HG02610 (cell line): ENCODE measurements around the gene CRAT.

ENCODE experiments used
- ATAC-seq: cut with Tn5 transposase; IDR thresholded peaks from one replicate; pipeline ENCODE4 v1.9.1; 2021; ENCODE audit warnings: mild to moderate bottlenecking, moderate library complexity; ENCODE audit not compliant: unreplicated experiment

CRAT gene

DNA sequence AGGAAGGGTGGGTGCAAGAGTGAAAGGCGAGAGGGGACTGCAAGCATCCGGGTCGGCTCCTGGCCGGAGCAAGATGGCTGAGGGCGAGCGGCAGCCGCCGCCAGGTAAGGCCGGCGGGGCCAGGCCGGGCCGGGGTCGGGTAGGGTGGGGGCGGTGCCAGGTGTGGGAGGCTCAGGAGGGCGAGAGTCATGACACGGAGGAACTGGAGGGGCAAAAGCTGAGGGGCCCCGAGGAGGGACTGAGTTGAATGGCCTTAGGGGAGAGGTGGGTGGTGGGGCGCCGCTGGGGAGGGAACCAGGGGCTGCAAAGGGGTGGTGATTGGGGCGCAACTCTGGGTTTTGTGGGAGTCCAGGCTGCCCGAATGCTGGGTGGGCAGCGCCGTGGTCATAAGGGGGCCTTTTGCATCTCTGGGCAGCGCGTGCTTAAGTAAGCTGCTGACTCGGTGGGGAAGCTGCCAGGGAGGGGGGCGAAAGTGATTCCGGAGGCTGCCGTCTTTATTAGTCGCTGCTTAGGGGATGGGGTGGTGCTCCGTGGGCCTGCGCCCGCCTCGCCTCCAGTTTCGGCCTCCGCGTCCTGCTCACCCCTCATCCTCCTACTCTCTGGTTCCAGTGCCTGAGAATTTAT lies 1.0 kb upstream of the CRAT start:
- ATAC-seq: peak; percentile 16

DNA sequence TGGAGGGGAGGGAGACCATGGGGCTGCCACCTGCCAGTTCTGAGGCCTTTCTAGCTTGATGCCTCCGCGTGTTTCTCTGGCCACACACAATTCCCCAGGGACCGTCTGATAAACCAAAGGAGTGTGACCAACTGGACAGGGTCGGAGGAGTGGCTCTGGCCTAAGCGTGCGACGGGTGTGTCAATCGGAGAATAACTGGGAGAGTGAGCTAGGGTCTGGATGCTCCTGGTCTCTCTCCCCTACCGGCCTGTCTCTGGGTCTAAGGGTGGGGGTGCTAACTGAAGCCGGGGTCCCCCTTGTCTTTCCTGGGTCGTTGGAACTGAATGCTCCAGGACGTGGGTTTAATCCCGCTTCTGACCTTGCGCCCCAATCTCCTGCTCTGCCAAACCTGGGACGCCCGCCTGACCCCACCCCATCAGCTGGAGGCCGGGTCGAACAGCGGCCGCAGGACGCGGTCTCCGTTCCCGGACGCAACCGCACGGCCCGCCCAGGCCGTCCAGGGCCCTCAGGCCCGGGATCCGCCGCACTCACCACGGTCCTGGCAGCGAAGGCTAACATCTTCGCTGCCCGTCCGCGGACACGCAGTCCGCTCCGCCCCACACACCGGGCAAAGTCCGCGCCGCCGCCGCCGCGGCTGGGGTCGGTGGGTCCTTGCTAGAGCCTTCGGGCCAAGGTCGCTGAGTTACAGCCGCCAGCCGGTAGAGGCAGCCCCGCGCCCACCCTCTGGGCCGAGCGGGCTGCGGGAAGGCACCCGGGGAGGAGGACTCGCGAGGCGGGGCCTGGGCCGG lies 447 bp downstream of the CRAT start:
- ATAC-seq: no peak

DNA sequence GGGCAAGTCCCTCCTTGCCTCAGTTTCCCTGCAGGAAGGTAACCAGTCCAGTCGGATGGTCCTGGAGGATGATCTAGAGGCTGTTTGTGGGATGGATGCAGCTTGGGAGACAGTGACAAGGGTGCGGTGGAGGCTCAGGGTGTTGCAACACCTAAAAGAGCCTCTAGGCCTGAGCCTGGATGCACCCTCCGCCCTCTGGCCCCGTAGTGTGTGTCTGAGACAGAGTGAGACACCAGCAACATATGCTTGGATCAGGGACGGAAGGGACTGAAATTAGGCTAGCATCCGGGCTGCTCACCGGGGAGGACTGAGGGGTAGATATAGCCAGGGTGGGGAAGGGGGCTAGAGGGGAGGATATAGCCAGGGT lies 1.1 kb downstream of the CRAT start:
- no peak for ATAC-seq

DNA sequence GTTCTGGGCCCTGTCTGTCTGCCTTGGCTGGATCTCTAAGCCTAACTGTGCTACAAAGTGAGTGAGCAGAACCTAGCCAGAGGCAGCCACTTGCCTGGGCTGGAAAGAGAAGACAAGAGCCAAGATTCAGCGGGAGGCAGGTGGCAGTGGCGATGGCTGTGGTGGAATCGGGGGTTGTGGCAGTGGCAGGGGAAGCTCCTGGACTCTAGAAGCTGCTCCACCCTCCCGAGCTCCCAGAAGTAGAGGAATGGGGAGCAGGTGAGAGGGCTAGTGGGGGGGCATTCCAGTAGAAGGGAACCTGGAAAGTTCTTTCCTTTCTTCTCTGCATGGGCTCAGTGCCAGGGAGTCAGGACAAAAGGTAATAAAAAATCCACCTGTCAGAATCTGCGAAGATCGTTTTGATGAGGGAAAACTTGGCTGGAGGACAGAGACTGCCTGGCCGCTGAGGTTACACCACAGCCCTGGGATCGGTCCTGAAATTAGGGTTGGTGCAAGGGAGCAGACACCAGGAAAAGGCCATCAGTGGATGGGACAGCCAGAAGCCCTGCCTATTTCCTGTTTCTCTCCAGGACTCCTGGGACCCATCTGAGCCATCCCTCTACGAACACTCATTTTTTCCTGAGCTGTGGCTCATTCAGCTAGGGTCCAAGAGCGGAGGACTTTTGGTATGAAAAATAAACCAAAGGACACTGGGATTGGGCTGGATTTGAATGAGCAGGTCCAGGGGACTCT lies 1.6 kb downstream of the CRAT start:
- ATAC-seq: no peak

DNA sequence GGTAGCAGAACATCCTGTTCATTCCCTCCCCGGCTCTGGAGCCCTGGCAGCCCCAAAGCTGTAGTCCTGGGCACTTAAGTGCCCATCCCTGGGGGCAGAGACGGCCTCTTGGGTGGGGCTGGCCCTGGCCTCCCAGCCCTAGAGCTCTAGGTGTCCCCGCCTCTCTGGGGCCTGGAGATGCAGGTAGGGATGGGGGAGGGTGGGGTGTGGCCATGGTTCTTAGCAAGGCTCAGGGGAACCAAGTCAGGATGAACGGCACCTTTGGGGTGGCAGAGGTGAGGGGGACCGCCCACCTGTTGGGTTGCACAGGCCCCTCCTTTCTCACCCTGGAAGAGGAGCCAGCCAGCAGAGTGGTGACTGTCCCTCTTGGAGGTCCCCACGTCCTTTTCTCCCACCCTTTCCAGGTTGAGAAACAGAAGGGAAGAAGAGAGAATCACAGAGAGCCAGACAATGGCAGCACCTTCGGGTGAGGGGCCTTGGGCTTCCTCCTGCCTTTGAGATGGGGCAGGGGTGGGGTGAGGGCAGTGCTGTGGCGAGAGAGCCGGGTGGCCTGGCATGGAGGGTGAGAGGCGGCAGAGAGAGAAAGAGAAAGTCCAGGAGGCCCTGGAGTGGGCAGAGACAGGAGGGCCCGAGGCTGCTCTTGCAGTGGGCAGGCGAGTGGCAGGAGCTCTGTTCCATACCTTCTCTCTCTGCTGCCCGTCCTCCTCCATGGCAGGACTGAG lies 2.3 kb downstream of the CRAT start:
- ATAC-seq: no peak

DNA sequence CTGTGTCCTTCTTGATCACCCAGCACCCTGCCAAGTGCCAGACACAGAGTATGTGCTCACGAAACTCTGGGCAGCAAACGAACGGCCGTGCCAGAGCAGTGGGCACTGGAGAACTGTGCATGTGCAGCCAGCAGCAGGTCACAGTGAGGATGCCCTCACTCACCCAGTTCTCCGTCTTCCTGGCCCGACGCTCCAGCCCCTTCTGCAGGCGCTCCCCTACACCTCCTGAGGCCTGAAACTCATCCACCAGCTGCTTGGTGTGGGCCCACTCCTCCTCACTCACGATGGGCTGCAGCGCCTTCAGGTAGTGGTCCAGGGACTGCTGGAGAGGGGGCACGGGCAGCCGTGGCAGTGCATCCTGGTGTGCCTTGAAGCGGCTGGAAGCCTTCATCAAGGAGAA lies 2.9 kb downstream of the CRAT start:
- no peak for ATAC-seq

DNA sequence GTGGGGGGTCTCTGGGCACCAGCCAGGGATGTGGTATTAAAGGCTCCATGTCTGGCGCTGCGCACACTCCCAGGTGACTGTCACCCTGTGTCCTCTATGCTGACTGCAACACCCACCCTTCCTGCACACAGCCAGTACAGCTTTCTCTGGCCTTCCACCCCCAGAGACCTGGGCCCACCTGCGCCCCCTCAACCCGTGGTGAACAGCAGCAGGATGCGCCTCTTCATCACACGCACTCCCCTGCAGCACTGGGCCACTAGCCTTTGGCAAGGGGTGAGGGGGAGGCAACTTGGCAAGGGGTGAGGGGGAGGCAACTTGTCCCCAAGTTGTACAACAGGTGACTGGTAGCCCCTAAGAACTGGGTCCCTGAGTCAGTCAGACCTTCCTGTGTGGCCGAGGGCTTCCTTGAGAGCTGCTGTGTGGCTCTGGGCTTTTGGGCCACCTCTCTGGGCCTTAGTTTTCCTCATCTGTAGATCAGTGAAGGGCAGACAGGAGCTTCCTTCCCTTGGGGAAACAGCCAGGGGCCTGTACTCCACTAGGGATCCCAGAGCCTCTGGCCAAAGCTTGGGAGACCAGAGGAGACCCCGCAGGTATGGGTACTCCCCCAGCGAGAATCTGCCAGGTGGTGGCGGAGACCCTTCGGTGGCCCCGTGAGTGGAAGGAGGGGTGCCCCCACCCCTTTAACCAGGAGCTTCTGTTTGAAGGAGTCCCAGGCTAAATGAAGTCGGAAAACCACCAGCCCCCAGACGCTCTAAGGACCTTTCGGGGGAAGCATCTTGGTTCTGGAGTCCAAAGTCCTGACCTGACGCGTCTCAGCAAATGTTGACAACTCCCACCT lies 4.5 kb downstream of the CRAT start:
- no peak for ATAC-seq

DNA sequence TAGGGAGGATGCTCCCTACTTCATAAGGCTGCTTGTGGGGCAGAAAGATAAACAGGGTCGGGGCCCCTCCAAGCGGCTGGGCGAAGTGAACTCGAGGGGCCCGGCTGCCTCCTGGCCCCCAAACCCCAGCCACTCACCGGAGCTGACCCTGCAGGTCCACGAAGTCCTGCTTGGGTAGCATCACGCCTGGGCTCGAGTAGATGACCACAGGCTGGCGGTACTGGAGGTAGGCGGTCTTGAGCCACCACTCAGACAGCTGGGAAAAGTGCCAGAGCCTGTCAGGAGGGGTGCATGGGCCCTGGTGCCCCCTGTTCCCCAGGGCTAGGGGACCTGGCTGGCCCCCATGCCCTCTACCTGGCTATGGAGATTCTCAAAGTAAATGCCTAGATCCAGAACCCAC lies 6.5 kb downstream of the CRAT start:
- no peak for ATAC-seq

DNA sequence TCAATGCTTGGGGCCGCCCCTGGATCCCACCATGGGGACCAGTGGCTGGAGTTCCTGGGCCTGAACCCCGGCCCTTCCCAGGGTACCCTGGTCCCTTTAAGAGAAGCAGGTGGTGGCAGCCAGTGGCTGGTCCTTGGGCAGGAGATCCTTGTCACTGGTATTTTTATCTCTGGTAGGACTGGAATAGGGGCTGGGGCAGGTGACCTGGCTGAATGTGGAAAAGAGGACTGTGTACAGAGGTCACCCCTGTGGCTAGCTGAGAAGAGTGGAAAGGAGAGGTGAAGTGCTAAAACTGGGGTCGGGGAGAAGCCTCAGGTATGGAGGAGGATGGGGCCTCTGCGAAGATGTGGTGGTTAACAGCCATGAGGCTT lies 7.0 kb downstream of the CRAT start:
- ATAC-seq: no peak

DNA sequence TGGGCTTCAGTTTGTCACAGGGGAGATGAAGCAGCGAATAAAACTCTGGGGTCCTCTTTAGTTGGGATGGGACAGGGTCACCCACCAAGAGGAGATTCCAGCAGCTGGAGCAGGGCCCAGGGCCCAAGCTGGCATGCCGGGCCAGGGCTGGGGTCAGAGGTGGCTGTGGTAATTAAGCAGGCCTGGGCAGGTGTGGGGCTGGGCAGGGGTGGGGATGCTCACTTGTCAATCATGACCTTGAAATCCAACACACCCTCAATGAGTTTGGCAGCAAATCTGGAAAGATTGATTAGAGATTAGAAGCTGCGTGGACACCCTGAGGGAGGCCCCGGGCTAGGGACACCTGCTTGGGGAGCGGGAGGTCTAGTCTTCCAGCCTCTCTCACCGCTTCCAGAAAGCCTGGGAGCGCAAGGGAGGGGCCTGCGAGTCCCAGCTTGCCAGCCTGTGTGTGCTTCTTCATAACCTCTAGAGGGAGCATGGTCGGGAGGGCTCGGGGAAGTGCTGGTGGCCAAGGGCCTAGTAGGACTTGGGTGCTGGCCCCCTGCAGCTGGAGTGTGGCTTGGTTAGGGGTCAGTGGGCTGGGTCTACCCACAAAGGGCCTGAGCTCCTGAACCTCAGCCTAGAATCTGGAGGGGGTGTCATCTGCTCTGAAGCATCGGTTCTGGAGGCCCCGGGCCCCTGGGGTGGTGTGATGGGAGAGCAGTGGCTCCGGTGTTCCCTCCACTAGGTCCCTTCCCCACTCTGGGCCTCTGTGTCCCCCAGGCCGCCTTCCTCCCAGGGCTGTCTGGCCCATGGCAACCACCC lies 7.6 kb downstream of the CRAT start:
- ATAC-seq: no peak

DNA sequence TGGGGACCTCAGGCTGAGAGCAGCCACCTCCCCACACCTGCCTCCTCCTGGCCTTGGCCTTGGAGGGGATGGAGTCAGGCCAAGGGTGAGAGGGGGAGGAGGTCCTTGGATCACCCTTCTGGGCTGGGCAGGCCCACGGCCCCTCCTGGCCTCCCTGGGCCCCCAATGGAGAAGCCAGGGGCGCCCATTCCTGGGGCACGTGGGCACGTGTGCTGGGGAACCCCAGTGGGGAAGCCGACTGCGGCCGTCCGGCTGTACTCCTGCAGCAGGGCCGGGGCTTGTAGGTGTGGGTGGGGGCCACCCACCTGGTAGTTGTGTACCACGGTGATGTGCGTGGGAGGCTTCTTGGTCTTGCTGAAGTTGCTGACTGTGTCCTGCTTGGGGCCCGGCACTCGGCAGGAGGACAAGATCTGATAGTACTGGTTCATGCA lies 8.5 kb downstream of the CRAT start:
- ATAC-seq: no peak

DNA sequence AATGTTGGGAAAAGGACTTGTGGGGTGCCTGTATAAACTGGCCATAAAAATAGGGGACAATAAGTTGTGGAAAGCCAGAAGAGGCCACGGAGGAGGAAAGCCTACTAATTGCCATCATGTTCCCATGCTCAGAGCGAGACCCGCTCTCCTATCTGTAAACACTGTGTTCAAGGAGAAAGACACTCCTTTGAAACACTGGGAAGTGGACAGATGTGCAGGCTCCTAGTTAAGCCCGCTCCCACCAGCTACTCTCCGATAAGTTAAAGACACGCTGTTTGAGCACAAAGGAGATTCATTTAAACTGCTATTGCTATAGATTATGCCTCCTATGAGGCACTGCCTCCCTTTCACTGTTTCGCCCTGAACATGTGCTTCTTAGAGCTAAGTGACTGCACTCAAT lies 9.3 kb downstream of the CRAT start:
- no peak for ATAC-seq

DNA sequence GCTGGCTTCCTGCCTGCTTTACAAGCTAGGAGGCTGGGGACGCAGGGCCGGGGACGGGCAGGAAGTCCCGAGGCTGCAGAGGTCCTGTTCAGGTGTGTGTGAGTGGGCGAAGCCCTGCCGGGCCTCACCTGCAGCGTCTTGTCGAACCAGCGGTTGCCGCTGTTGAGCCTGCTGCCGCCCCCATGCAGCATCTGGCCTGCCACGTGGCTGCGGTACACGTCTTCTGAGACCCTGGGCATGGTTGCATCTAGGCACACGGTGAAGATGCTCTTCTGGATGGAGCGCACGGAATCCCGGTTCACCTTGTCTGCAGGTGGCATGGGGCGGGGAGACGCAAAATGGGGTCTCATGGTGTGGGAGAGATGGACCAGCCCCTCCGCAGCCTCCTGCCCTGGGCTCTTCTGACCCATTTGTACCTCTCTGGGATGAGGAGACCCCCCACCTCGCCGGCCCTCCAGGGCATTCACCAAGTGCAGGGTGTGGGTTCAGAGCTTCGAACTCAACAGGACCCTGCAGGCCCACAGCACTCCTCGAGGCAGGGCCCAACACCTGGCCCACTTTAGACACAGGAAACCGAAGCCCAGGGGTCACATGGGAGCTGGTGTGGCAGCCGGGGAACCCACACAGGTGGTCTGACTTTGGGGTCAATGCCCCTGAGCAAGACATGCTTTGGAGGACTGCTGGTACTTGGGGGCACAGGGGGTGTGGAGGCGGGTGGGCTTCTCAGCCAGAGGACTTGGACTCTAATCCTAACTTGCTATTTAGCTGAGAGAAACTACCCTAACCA lies 10.0 kb downstream of the CRAT start:
- ATAC-seq: no peak

DNA sequence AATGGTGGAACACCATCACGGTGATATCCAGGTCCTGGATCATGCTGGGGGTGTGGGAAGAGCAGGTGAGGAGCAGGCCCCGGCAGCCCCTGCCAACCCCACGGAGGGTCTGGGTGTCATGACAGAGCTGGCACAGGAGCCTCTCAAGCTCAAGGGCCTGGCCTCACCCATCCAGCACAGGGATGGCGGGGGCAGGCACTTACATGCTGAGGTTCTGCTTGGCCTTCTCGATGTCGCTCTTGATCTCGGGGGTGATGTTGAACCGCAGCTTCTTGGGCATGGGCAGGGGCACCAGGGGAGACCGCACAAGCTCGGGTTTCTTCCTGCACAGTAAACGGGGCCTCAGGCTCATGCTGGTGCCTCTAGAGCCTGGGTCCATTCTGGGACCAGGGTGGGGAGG lies 12.3 kb downstream of the CRAT start:
- no peak for ATAC-seq

DNA sequence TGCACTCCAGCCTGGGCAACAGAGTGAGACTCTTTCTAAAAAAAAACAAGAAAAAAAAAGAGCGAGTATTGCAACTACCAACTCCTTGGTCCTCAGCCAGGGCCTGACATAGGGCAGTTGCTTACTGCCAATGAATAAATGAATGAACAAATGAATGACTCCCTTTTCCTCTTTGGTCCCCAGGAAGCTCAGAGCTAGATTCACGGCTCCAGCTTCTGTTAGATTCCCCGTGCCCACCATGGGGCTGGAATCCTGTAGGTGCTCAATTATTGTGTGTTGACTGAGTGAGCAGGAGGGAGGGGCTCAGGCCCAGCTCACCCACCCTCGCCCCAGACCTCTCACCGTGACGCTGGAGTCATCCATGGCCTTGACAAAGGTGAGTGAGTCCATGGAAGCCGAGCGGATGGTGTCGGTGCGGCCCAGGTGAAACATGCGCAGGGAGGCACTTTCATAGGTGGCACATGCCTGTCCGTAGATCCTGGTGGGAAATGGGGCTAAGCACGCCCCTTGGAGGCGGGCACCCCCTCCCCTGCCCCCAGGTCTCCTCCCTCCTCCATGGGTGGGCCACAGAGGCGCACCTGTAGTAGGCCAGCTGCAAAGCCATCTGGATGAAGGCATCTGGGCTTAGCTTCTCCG lies 12.8 kb downstream of the CRAT start:
- no peak for ATAC-seq

DNA sequence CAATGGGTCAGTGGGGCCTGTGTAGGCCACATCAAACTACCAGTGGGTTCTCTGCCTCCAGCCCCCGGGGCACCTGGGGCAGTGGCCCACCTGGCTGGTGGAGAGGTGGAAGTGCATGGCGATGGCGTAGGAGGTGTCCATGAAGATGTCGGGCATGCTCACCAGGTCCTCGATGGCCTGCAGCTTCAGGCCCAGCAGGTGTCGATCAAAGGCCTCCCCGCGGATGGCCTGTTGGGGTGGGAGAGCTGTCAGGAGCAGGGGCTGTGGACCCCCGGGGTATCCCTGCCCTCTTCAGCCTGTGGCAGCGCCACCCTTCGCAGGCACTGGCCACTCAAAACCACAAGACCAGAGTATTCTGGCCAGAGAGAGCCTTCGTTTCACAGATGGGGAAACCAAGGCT lies 14.7 kb downstream of the CRAT start:
- no peak for ATAC-seq

DNA sequence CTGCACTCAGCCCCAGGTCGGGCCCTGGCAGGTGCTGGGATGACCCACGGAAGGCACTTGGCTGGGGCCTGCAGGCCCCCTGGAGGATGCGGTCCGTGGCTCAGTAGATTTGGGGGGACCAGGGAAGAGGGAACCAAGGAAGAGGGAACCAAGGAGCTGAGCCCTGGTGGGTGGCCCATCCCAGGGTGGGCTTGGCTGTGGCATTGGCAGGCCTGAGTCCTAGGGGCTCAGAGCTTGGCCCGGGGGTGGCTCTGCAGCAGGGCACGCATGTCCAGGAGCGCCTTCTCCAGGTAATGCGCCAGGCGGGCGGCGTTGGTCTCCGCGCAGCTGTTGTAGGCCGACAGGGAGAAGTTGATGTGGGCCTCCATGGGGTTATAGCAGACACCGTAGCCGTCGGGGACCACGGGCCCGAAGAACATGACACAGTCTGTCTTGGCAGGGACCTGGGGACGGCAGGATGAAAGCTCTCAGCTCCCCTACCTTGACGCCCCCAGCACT lies 15.4 kb downstream of the CRAT start:
- ATAC-seq: no peak

DNA sequence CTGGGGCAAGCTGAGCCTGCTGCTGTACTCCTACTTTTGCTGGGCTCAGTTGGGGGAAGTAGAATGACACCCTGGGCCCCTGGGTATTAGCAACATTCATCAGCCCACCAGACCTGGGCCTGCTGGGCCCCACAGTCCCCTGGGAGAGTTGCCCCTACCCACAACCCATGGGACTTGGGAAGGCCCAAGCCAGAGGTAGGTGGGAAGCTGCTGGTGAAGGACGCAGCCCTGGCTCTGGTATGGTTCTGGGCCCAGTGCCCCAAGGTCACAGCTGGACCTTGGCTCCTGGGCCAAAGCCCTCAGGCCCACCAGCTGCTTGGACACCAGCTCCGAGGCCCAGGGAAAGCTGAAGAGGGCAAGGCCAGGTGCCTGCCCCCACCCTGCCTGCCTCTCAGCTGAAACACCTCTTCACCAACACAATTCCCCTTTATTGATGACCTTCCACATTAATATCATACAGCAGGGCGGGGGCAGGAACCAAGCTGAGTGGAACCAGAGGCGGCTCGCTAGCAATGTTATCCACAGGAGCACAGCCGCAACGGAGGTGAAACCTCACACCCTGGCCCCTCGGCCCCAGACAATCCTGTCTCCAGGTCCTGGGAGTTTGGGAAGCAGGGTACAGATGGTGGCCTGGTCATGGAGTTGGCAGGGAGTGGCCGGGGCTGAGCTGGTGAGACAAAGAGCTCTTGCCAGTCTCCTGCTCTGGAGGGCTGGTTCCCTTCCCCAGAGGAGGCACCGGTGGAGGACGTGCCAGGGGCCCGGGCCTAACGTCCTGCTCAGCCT lies 16.0 kb downstream of the CRAT start:
- no peak for ATAC-seq
